GM12873 (cell line): ENCODE results near the gene ZNF587.

Source experiments
- TF ChIP-seq, protein P1 (sequence below): IDR thresholded peaks from 2 replicates; pipeline ENCODE4 v1.5.1; 2012; ENCODE audit warnings: low read depth, mild to moderate bottlenecking, moderate library complexity, low read length, control low read depth; ENCODE audit not compliant: insufficient read depth; ENCODE audit errors: missing control alignments

ZNF587 gene

GRCh38 chr19:57900311-57900710 is 50.7 kb downstream of the ZNF587 start:
- TF ChIP-seq, protein P1, sequence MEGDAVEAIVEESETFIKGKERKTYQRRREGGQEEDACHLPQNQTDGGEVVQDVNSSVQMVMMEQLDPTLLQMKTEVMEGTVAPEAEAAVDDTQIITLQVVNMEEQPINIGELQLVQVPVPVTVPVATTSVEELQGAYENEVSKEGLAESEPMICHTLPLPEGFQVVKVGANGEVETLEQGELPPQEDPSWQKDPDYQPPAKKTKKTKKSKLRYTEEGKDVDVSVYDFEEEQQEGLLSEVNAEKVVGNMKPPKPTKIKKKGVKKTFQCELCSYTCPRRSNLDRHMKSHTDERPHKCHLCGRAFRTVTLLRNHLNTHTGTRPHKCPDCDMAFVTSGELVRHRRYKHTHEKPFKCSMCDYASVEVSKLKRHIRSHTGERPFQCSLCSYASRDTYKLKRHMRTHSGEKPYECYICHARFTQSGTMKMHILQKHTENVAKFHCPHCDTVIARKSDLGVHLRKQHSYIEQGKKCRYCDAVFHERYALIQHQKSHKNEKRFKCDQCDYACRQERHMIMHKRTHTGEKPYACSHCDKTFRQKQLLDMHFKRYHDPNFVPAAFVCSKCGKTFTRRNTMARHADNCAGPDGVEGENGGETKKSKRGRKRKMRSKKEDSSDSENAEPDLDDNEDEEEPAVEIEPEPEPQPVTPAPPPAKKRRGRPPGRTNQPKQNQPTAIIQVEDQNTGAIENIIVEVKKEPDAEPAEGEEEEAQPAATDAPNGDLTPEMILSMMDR, result no peak

GRCh38 chr19:57903618-57904184 is 54.0 kb downstream of the ZNF587 start:
- TF ChIP-seq, protein P1, result no peak

DNA sequence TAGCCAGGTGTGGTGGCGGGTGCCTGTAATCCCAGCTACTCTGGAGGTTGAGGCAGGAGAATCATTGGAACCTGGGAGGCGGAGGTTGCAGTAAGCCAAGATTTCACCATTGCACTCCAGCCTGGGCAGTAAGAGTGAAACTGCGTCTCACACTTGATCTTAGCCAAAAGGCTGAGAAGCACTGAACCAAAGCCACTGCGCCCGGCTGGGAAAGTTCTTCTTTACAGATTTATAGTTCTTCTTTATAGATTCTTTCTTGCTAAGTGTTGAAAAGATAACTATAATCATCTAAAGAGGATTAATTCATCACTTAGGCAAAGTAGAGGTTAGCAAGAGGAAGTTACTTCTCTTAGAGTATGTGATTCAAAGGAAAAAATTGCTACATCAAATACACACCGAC is 55.6 kb downstream of the ZNF587 start:
- TF ChIP-seq, protein P1, result no peak

DNA sequence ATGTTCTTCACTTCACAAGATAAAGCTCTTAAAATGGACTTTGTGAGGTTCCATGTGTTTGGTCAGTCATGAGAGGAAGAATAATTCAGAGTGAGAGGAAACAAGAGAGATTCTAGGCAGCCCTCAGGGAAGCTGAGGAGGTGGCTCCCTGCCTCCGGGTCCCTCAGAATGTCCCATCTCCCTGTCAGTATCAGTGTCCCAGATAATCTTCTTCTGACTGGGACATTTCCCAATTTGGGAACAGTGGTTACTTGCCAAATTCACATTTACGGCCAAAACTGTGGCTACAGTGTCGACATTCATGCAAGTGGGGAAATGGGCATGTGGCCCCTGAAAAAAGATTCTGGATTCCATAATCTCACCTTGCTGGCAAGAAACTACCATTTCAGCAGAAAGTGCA is 57.7 kb downstream of the ZNF587 start:
- TF ChIP-seq, protein P1, result no peak

DNA sequence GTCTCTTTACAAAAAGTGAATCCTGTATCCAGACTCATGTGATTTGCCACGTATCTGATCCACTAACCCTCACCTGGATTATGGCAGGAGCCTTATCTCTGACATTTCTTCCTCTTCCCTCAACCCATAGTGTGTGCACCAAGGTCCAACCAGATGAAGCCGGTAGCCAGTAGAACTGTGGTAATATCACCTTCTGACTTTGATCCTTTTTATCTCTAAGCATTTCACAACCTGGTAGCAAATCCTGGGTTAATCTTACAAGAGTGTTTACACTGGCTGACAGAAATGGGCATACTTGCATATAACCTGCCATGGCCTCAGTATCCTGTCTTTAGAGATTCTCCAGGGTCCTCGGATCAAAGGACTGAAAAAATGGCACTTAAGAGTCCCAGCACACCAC is 64.9 kb downstream of the ZNF587 start:
- TF ChIP-seq, protein P1, result no peak
